Activated T-cell treated with anti-CD3 and anti-CD28 coated beads, Interleukin-2, amount 50 U/mL, for 1 hour (primary cell): ENCODE results near the gene ARHGAP6.

ENCODE experiments used
- DNase-seq: peaks from one replicate; pipeline ENCODE4 v3.0.0-alpha.2; 2020

The ARHGAP6 gene

GRCh38 chrX:11458170-11458569 is 207.6 kb downstream of the ARHGAP6 start:
- DNase-seq, result no peak

- DNase-seq, result no peak
Observed at GRCh38 chrX:11451151-11451550, 214.6 kb downstream of the ARHGAP6 start.

GRCh38 chrX:11450354-11450753 is 215.4 kb downstream of the ARHGAP6 start:
- DNase-seq, result no peak

GRCh38 chrX:11449613-11450012 is 216.1 kb downstream of the ARHGAP6 start:
- no peak for DNase-seq

- no peak for DNase-seq
Observed at GRCh38 chrX:11447418-11447817, 218.3 kb downstream of the ARHGAP6 start.

- DNase-seq, result no peak
Observed at GRCh38 chrX:11446949-11447348, 218.8 kb downstream of the ARHGAP6 start.

- DNase-seq, result no peak
Observed at GRCh38 chrX:11446336-11446735, 219.4 kb downstream of the ARHGAP6 start.

GRCh38 chrX:11445540-11445939 is 220.2 kb downstream of the ARHGAP6 start:
- DNase-seq, result no peak

GRCh38 chrX:11444052-11444451 is 221.7 kb downstream of the ARHGAP6 start:
- no peak for DNase-seq

GRCh38 chrX:11439846-11440245 is 225.9 kb downstream of the ARHGAP6 start:
- DNase-seq, result no peak

GRCh38 chrX:11438767-11439166 is 227.0 kb downstream of the ARHGAP6 start:
- DNase-seq, result no peak

GRCh38 chrX:11438380-11438723 is 227.4 kb downstream of the ARHGAP6 start:
- DNase-seq, result no peak

GRCh38 chrX:11437642-11438379 is 227.9 kb downstream of the ARHGAP6 start:
- no peak for DNase-seq

GRCh38 chrX:11435568-11435967 is 230.2 kb downstream of the ARHGAP6 start:
- DNase-seq, result no peak

GRCh38 chrX:11434607-11435006 is 231.1 kb downstream of the ARHGAP6 start:
- no peak for DNase-seq

GRCh38 chrX:11431786-11432185 is 233.9 kb downstream of the ARHGAP6 start:
- DNase-seq, result no peak

- no peak for DNase-seq
Observed at GRCh38 chrX:11430271-11430670, 235.4 kb downstream of the ARHGAP6 start.

GRCh38 chrX:11429538-11430085 is 236.1 kb downstream of the ARHGAP6 start:
- DNase-seq, result no peak

- no peak for DNase-seq
Observed at GRCh38 chrX:11427453-11428071, 238.2 kb downstream of the ARHGAP6 start.

- DNase-seq, result no peak
Observed at GRCh38 chrX:11426712-11427452, 238.8 kb downstream of the ARHGAP6 start.

GRCh38 chrX:11424903-11425674 is 240.6 kb downstream of the ARHGAP6 start:
- no peak for DNase-seq

- DNase-seq, result no peak
Observed at GRCh38 chrX:11423949-11424348, 241.8 kb downstream of the ARHGAP6 start.

- no peak for DNase-seq
Observed at GRCh38 chrX:11423362-11423818, 242.3 kb downstream of the ARHGAP6 start.
